Stimulated activated CD4-positive, alpha-beta T cell treated with anti-CD3 and anti-CD28 coated beads, Interleukin-12 subunit alpha, Interleukin-12 subunit beta, amount 100 ng/mL, for 24 hours (primary cell): Measurements from ENCODE around the gene TIGD4.

Source experiments
- DNase-seq, 2 experiments: peaks; one replicate each; pipeline ENCODE4 v3.0.0-alpha.2; 2020; ENCODE audit warnings: low read depth in 2 of 2

The TIGD4 gene

GRCh38 chr4:152779513-152780266 lies at the start of gene TIGD4, which contains the start of gene ARFIP1:
Gene TIGD4, minus strand, starts transcription at chr4:152779730. Its CDS starts 8,726 bp downstream, at chr4:152771004.
Gene ARFIP1, plus strand, starts transcription at chr4:152779954. Its CDS starts 49,680 bp downstream, at chr4:152829634.
- peak; percentile 91 to 94 for DNase-seq

- DNase-seq = no peak
Observed at GRCh38 chr4:152828122-152828521, 48.6 kb upstream of the TIGD4 start.

- DNase-seq = no peak
Observed at GRCh38 chr4:152825336-152825735, 45.8 kb upstream of the TIGD4 start.

GRCh38 chr4:152824561-152824960 lies 45.0 kb upstream of the TIGD4 start:
- no peak for DNase-seq

GRCh38 chr4:152822323-152822722 lies 42.8 kb upstream of the TIGD4 start:
- DNase-seq = no peak

GRCh38 chr4:152820073-152820472 lies 40.5 kb upstream of the TIGD4 start:
- DNase-seq = no peak

- DNase-seq = no peak
Observed at GRCh38 chr4:152819026-152819645, 39.6 kb upstream of the TIGD4 start.

GRCh38 chr4:152817331-152817730 lies 37.8 kb upstream of the TIGD4 start:
- no peak for DNase-seq

GRCh38 chr4:152815078-152815477 lies 35.5 kb upstream of the TIGD4 start:
- DNase-seq = no peak

GRCh38 chr4:152810715-152811287 lies 31.3 kb upstream of the TIGD4 start:
- DNase-seq = no peak

- DNase-seq = no peak
Observed at GRCh38 chr4:152808670-152809069, 29.1 kb upstream of the TIGD4 start.

- no peak for DNase-seq
Observed at GRCh38 chr4:152807294-152807829, 27.8 kb upstream of the TIGD4 start.

GRCh38 chr4:152806501-152807125 lies 27.1 kb upstream of the TIGD4 start:
- no peak for DNase-seq

- DNase-seq = no peak
Observed at GRCh38 chr4:152805818-152806217, 26.3 kb upstream of the TIGD4 start.

GRCh38 chr4:152805071-152805650 lies 25.6 kb upstream of the TIGD4 start:
- DNase-seq = no peak

- DNase-seq = no peak
Observed at GRCh38 chr4:152803541-152803940, 24.0 kb upstream of the TIGD4 start.

GRCh38 chr4:152795891-152796290 lies 16.4 kb upstream of the TIGD4 start:
- DNase-seq = no peak

- DNase-seq = no peak
Observed at GRCh38 chr4:152786627-152787026, 7.1 kb upstream of the TIGD4 start.

- no peak for DNase-seq
Observed at GRCh38 chr4:152785639-152786615, 6.4 kb upstream of the TIGD4 start.

- DNase-seq = no peak
Observed at GRCh38 chr4:152784490-152785350, 5.2 kb upstream of the TIGD4 start.
